ENCODE data around the gene ANKRD29. TPM values are rescaled to one million over a fixed set of nuclear protein-coding genes. Genes with fewer than 3 reads are reported as not detected.
A peak's percentile ranks its signal among the peaks of the same experiment; 100 is the strongest.

ANKRD29 gene
- total and polyA plus RNA-seq, 8 donors: 1.2 to 150 (median 10.6) TPM

DNA sequence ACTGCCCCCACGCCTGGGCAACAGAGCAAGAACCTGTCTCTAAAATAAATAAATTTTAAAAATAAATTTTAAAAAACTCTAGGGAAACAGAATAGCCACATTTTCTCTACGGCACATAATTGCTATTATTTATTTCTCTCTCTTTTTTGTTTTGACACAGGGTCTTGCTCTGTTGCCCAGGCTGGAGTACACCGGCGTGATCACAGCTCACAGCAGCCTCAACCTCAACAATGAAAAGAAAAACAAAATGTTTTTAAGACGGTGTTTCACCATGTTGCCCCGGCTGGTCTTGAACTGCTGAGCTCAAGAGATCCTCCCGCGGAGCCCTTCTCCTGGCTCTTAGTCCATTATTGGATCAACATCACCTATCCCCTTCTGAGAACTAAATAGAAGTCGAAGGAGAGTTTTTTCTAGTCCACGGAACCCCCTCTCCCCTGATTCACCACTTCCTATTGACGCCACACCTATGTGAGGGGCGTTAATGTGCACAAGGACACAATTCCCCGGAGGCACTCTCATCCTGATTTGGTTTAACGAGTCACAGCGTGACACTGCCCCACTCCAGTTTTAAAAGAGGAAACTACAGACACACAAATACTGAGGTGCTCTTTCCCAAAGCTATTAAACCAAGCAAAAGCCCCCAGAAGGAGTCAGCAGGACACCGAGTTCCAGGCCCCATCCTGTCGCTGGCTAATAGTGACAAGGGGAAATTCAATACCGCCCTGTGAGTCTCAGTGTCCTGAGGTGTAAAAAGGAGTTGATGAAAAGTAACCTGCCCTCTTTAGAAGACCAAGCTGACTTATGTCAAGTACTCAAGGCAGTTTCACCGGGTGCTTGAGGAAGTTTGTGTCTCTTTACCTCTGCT is 77.5 kb downstream of the ANKRD29 start:
- Histone ChIP-seq H3K36me3 (no peaks in the 10 kb centered on the region), H3K9me3 (no peaks in the 10 kb centered on the region), H3K4me3 (peak overlapping the region; percentile 74 to 94 (median 80)), H3K4me1 (peaks cover 37 to 63% (median 52%) of the 10 kb centered on the region in 4 donors), H3K27ac (peak overlapping the region; percentile 99 to 100 (median 100)), H3K27me3 (no peaks in the 10 kb centered on the region)
- DNase-seq: peak in 1 of 2 donors; percentile 68
- intact Hi-C loops (cut with DNase I; ENCODE audit: low total_unique reads): no loop called here
- WGBS, 5 donors: 20 to 27% (median 24%) methylated on average over 19 of the region's 19 CpGs
- TF ChIP-seq POLR2A (IDR thresholded peaks at IDR 0.05): no peak
- peak in 1 of 3 donors; percentile 5 for TF ChIP-seq POLR2AphosphoS5 (IDR thresholded peaks at IDR 0.05)

DNA sequence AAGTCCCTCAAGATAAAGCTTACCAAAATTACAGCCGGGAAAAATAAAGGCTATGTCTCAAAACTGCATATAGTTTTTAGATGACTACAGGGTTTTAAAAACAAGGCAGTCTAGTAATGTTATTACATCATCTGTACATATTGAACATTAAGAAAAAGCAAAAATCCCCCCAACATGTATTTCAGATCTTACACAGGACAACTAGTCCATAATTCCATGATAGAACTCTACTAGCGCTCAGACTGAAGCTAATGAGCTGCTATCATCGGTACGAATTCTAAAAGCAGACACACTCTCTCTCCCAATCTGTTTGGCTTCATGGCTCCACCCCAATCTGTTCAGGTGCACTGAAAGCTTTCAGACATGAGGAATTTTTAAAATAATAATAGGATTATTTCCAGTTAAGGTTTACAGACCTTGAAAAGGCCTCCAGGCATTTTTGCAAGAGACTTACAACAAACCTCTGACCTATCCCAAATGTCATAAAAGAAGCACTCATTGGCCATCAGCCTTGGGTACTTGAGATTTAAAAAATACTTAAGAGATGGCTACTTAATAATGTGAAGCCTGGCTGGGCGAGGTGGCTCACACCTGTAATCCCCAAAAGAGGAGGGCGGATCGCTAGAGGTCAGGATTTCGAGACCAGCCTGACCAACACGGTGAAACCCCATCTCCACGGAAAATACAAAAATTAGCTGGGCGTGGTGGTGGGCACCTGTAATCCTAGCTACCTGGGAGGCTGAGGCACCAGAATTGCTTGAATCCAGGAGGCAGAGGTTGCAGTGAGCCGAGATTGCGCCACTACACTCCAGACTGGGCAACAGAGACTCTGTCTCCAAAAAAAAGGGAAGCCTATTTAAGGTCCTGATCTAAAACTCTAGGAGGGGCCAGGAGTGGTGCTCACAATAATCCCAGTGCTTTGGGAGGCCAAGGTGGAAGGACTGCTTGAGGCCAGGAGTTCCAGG is 78.4 kb downstream of the ANKRD29 start:
- H3K4me1 ChIP-seq: peaks cover 45 to 73% (median 61%) of the 10 kb centered on the region in 4 donors

DNA sequence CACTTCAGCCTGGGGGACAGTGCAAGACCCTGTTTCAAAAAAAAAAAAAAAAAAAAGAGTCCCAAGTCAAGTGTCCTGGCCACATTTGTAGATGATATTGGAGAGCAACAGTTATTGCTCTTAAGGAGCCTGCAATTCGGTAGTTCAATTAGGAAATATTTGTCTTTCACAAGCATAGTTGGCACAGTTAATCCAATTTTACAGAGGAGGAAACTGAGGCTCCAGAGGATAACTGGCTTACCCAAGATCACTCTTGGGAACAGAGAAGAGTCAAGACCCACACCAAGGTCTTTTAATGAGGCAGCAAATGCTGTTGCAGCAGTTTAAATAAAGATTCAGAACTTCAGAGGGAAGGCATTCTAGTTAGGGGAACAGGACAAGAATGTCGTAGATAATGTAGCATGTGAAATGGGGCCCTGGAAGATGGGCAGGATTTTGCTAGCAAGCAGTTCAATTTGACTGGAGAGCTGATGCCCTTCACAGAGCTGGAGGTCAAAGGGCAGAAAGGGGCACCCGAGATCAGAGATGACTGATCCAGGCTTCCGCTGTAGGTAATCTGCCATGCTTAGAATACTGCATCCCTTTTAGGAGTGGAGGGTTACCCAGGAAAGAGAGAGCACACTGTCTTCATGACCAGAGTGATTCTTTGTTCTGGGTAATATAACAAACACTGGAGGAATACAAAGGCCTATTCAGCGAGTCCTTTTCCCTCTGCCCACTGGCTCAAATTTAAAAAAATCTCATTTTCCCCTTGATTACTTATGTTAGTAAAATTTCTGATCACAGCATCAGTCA is 79.4 kb downstream of the ANKRD29 start:
- intact Hi-C loops (cut with DNase I; ENCODE audit: low total_unique reads): no loop called here
- no peaks in the 10 kb centered on the region for H3K27me3 ChIP-seq
- peak overlapping the region in 2 of 4 donors; percentile 74 to 80 for H3K4me3 ChIP-seq
- peak overlapping the region in 1 of 5 donors; percentile 47 for H3K27ac ChIP-seq
- TF ChIP-seq POLR2A (IDR thresholded peaks at IDR 0.05): no peak
- no peak for TF ChIP-seq EP300 (IDR thresholded peaks at IDR 0.05)
- TF ChIP-seq POLR2AphosphoS5 (IDR thresholded peaks at IDR 0.05): no peak
- TF ChIP-seq, protein P1, sequence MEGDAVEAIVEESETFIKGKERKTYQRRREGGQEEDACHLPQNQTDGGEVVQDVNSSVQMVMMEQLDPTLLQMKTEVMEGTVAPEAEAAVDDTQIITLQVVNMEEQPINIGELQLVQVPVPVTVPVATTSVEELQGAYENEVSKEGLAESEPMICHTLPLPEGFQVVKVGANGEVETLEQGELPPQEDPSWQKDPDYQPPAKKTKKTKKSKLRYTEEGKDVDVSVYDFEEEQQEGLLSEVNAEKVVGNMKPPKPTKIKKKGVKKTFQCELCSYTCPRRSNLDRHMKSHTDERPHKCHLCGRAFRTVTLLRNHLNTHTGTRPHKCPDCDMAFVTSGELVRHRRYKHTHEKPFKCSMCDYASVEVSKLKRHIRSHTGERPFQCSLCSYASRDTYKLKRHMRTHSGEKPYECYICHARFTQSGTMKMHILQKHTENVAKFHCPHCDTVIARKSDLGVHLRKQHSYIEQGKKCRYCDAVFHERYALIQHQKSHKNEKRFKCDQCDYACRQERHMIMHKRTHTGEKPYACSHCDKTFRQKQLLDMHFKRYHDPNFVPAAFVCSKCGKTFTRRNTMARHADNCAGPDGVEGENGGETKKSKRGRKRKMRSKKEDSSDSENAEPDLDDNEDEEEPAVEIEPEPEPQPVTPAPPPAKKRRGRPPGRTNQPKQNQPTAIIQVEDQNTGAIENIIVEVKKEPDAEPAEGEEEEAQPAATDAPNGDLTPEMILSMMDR (IDR thresholded peaks at IDR 0.05): no peak
- 60 to 72% (median 62%) methylated on average over 5 of the region's 5 CpGs for WGBS, 5 donors
- H3K4me1 ChIP-seq: peaks cover 50 to 83% (median 69%) of the 10 kb centered on the region in 4 donors
- H3K9me3 ChIP-seq: no peaks in the 10 kb centered on the region
- no peaks in the 10 kb centered on the region for H3K36me3 ChIP-seq
- no peak for DNase-seq

More for the DNA sequence above, 78.4 kb downstream of the ANKRD29 start:
- DNase-seq: no peak
- Histone ChIP-seq H3K27me3 (no peaks in the 10 kb centered on the region), H3K9me3 (no peaks in the 10 kb centered on the region), H3K36me3 (no peaks in the 10 kb centered on the region), H3K4me3 (peak overlapping the region in 3 of 4 donors; percentile 74 to 94 (median 80)), H3K27ac (peak overlapping the region in 4 of 5 donors; percentile 99 to 100 (median 100))
- TF ChIP-seq EP300 (IDR thresholded peaks at IDR 0.05) (no peak), POLR2AphosphoS5 (IDR thresholded peaks at IDR 0.05) (no peak)
- TF ChIP-seq, protein P1 (IDR thresholded peaks at IDR 0.05): no peak
- WGBS, 5 donors: 72 to 83% (median 79%) methylated on average over 13 of the region's 13 CpGs
- intact Hi-C loops (cut with DNase I; ENCODE audit: low total_unique reads): no loop called here

DNA sequence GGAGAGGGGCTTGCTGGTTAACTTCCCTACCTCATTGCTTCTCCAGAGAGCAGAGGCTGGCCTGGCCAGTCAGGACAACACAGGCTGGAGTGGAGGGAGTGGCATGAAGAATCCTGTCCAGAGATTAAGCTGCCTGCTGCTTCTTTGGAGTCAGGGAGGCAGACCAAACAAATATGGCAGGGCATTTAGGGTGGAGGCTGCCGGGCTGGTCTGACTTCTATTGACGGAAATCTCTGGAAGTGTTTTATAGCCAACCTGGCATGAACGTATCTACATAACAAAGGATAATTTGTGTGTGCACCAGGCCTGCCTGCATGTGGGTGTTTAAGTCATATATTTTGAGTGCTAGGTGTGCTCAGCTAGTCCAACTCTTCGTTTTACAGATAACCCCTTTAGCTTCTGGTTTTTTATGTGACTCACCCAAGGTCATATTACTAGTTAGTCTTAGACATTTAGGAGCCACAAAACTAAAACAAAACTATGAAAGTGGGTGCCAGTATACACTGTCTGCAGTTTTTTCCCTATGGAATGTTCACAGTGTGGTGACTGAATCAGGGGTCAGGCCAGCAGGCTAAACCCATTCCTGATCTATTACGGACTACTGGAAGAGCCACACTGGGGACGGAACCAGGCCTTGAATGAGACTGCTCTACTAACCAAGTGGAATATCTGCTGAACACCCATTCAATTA is 81.9 kb downstream of the ANKRD29 start:
- Histone ChIP-seq H3K4me3 (no peak overlapping the region), H3K27ac (peak overlapping the region; percentile 16 to 65 (median 52)), H3K4me1 (peaks cover 46 to 80% (median 67%) of the 10 kb centered on the region in 4 donors), H3K36me3 (peaks cover 7 to 11% (median 9%) of the 10 kb centered on the region in 4 donors), H3K9me3 (no peaks in the 10 kb centered on the region), H3K27me3 (no peaks in the 10 kb centered on the region)
- intact Hi-C loops (cut with DNase I; ENCODE audit: low total_unique reads): no loop called here
- 37 to 63% (median 61%) methylated on average over 6 of the region's 6 CpGs for WGBS, 5 donors
- TF ChIP-seq EP300 (IDR thresholded peaks at IDR 0.05) (no peak), POLR2AphosphoS5 (IDR thresholded peaks at IDR 0.05) (no peak)
- DNase-seq: peak in 1 of 2 donors; percentile 35

All from stomach (tissue), 9 donors.